ENCODE data around the gene CCDC192. TPM values are rescaled to one million over a fixed set of nuclear protein-coding genes. Genes with fewer than 3 reads are reported as not detected.

The CCDC192 gene
- not detected for total RNA-seq

GRCh38 chr5:127702926-127703561 lies at the start of gene CCDC192:
Gene CCDC192, plus strand, starts transcription at chr5:127703391. Its CDS starts 55 bp downstream, at chr5:127703446.

Other genes with a start within 250 kb of the CCDC192 start
- gene PRRC1, start 185.8 kb upstream of the CCDC192 start, total RNA-seq: 62.6 TPM
- 0.63 TPM for gene CTXN3, start 54.3 kb upstream of the CCDC192 start, total RNA-seq

Measured in parietal lobe (tissue), 1 donor.